GM04504 (cell line): ENCODE results near the gene FREM3.

Source experiments
- DNase-seq: peaks from one replicate; pipeline ENCODE4 v3.0.0-alpha.2; 2012; ENCODE audit warnings: low read depth

The FREM3 gene

DNA sequence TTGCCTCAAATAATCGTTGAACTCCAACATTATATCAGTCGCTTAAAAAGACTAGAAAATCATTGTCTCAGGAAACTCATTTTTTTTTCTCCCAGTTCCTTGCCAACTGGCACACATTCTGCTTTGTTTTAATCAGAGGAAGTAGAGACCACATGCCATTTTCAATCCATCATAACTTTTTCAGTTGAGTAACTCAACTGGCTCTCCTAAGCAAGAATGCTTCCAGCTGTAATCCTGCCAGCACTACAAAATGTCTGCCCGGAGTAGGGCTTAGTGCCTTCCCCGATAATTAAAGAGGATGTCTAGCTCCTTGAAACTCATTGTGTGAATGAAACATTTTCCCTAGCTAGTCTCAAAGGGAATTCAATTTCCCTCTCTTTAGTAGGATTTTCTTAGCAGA, 33.0 kb downstream of the FREM3 start:
- peak; percentile 35 for DNase-seq

DNA sequence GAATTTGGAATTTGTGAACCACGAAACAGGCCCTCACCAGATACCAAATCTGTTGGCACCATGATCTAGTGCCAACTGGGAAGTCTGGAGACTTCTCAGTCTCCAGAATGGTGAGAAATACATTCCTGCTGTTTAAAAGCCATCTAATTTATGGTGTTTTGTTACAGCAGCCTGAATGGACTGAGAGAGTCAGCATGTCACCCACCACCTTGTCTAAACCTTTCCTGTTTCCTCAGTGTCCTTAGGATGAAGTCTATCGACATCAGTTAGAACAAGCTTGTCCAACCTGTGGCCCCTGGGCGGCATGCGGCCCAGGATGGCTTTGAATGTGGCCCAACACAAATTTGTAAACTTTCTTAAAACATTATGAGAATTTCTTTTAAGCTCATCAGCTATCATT, 42.1 kb downstream of the FREM3 start:
- no peak for DNase-seq

DNA sequence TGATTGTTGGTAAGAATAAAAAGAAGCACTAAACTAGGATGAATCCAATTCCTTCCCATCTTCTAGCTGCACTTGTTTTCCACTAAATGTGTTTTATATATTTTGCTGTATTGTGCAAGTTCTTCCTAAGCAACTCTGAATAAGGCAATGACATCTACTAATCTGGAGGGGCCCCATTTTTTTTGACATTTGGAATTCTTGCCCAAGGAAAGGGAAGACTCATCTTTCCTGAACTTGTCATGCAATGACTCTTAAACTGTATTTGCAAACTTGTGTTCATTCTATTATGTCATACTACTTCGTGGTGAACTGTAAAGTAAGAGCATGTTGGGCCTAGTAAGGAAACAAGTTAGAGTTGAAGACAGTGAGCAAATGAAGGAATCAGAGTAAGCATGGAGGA, 45.9 kb downstream of the FREM3 start:
- no peak for DNase-seq

DNA sequence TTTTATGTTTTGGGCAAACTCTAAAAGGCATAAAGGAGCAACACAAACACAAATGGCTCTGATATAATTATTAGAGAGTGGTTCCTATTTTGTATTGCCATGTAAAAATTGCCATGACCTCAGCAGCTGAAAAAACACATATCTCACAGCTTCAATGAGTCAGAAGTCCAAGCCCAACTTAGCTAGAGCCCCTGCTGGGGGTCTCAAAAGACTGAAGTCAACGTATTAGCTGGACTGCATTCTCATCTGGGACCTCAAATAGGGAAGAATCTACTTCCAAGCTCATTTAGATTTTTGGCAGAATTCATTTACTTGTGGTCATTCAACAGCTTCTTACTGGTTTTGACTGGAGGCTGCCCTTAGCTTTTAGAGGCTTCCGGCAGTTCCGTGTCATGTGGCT, 47.4 kb downstream of the FREM3 start:
- no peak for DNase-seq

DNA sequence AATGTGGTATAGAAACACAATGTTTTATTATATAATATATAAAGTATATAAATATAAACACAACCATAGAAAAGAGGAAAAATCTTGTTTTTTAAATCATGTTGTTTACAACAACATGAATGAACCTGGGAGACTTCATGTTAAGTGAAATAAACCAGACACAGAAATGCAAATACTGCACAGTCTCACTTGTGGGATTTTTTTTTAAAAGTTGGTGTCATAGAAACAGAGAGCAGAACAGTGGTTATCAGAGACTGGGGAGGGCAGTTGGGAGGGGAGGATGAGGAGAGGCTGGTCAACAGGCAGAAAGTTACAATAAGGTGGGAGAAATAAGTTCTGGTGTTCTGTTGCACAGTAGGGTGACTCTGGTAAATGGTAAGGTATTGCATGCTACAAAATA, 57.1 kb downstream of the FREM3 start:
- DNase-seq: no peak

DNA sequence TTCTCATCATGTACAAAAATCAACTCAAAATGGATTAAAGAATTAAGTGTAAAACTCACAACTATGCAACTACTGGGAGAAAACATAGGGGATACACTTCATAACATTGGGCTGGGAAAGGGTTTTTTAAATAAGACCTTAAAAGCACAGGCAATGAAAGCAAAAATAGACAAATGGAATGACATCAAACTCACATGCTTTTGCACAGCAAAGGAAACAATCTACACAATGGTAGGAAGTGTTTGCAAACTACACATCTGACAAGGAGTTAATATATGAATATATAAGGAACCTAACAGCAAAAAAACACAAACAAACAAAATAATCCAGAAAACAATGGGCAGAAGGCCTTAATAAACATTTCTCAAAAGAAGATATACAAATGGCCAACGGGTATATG, 57.9 kb downstream of the FREM3 start:
- DNase-seq: no peak

DNA sequence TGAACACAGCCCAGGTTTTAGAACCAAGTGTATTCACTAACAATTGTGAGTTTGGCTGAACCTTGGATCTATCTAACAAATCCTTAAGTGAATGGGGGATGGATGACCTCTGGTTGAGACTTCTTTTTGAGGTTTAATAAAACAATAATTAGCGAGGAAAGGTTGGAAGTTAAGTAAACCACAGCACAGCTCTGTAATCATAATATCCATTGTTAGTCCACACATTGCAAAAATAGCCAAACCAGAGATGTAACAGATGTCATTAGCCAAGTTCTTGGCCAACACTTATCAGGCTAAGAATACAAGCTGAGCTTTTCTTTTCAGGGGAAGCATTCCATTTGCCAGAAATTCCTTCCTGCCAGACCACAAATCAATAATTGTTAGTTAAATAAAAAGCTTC, 59.1 kb downstream of the FREM3 start:
- DNase-seq: no peak

DNA sequence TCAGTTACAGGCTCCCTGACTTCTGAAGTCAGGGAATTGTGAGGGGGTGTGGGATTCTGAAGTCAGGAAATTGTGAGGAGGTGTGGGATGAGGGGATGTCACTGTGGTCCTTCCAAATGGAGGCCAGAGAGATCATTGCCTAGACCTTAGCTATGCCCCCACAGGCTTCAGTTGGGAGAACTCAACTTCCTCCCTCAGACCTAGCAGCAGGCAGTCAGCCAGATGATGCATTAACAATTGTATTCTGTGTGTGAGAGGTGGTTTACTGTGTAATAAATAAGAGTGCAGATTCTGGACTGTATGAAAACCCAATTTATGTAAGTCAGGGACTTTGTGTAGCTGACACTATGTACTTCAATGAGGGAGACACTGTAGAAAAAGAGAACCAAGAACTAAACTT, 65.7 kb downstream of the FREM3 start:
- DNase-seq: no peak

DNA sequence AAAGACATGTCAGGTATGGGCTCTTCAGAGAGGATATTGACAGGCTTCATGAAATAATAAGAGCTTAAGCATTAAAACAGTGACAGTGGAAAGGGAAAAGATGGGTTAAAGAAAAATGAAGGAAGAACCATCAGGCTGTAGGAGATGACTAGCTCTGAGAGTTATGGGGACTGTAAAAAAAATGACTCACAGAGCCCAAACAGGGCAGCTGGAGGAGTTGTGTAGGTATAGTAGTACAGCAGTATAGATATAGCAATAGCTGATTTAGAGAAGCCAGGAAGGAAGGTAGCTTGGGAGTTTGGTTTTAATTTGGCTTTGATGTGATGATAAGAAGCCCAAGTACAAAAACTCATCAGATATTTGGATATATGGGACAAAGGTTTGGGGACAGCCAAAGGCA, 66.6 kb downstream of the FREM3 start:
- no peak for DNase-seq

DNA sequence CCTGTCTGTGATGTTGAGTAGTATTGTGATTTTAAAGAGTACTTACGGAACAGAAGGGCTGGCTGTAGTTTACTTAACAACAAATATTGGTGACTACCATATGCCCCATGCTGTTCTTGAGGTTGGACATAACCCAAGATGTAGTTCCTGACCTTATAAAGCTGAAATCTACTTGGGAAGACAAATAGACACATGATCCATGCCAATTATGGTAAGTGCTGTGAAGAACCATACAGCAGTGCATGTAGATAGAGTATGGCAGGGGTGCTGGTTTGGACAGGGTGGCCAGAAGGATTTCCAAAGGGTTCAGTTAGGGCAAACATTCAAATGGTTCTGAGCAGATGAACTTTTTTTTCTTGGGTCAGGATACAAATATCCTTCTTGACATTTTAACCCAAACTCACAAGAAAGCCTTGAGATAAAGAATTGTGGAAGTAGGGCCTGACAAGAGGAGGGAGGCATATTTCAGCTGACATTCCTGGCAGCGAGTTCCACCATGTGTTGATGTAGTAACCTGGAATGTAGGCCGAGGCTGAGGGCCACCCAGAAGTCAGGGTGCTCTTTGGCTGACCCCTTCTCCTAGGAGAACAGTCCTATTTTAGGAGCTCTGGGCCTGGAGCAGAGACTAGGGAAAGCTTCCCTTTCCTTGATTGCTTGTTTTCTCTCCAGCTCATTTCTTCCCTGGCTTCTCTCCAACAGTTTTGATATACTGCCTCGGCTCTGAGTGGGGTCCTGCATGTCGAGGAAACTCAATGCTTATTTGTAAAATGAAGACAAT, 74.2 kb downstream of the FREM3 start:
- DNase-seq: peak; percentile 10

DNA sequence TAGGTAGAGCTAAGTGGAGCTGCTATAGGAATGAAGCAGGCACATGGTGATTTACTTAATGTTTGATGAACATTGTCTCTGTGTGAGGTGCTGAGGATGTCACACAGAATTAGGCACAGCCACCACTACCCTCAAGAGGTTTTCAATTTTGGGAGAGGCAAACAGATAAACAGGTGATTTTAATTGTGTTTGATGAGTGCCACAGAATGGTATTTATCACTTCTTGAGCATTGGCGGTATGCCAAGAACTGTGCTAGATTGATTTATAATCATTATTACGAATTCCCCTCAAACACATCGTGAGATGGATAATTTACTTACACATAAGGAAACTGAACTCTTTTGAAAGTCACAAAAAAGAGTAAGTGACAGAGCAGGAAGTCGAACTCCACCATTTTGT, 74.8 kb downstream of the FREM3 start:
- DNase-seq: no peak

DNA sequence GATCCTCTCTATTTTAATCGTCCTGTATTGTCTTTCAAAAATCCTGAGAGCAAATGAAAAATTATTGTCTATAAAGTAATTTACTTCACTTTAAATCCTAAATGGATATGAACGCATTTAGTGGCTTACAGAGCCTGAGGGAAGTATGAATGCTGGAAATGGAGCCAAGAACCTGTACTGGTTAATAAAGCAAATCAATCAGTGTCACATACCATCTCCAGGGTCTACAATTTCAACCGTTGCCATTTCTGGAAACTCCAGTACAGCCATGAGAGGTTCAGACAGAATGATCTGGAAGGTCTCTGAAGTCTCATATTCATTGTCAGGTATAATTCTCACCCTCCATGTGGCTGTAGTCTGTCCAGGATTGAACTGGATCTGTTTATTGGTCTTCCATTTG, 76.6 kb downstream of the FREM3 start:
- DNase-seq: no peak

DNA sequence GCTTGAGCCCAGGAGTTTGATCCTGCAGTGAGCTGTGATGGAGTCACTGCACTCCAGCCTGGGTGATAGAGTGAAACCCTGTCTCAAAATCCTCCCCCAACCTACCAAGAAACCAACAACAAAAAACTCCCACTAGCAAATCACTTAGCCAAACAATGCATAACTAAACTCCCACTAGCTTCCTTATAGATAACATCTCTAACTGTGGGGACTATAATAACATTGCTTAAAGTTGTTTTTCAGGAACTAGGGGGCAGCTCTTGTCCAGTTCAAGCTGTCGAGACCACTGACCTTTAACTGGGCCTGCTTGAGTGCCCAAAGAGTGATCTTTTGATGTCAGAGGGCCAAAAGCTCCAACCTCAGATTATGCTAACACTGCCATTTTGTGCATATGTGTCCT, 81.7 kb downstream of the FREM3 start:
- DNase-seq: no peak

DNA sequence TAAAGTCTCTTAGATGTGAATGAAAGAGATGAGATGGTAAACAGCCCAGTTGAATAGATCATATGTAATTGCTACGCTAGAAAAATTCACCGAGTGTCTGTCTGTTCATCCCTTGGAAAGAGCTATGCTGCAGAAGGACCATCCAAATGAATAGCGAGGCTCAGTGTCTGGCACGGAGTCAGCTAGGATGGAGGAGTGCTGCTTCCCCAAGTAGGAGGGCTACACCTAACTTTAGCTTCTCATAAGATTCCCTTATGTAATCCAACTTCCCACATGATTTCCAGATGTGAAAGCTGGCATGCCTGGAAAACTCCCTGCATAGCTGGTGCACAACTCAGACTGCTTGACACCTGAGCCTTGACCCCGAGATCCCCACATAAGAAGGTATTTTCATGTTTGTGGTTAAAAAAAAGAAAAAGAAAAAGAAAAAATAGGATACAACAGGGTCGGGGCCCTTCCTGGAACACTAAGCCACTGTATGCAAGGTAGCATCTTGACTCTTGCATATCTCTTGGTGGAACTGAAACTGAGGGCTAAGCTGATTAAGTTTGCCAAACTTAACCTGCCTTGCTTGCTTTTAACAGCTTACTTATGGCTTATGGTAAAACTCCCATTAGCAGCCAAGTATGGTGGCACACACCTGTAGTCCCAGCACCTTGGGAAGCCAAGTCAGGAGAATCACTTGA, 82.3 kb downstream of the FREM3 start:
- no peak for DNase-seq

DNA sequence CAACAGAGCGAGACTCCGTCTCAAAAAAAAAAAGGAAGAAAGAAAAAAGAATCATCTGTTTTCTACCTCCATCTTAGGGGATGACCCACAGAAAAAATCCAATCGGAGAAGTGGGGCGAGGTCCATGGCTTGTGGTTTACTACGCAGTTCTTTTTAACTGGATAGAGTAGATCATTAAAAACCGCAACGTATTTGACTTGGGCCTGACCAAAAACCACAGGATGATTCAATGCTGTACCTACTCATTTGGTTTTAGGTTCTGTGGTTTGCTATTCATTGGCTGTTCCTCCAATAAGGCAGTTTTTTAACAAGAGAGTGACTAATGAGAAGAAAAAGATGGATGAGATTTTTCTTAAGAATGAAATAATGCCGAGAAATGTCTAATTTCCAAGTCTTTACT, 83.7 kb downstream of the FREM3 start:
- DNase-seq: no peak

DNA sequence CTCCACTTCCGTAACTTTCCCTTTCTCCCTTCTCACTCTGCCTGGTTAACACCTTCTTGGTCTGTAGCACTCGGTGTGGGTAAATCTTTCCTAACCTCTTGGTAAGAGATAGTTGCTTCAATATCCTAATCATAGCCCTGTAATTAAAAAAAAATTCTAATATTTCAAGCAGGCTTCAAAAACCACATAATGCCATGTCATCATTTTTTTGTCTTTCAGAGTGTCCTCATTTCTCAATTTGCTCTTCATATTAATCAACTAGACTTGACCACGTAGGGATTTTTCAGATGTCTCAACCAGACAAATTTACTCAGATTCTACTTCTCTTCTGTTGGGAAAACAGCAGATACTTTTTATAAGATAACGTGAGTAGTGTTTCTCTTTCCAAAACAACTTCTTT, 91.0 kb downstream of the FREM3 start:
- no peak for DNase-seq

DNA sequence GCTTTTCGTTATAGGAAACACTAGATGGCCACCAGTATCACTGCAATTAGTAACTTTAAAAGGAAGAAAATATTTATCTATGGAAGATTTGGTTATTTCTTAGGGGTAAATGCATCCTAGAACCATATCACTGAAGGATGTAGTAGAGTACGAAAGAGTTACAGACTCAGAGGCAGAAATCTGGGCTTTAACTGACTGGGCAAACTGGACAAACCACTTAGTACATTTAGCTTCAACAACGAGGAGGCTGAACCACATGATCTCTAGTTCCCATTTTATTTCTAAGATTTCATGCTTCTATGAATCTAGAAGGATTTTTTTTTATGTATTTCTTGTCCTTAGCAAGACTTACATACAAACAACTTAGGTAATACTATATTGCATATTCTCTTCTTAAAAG, 94.0 kb downstream of the FREM3 start:
- DNase-seq: no peak

DNA sequence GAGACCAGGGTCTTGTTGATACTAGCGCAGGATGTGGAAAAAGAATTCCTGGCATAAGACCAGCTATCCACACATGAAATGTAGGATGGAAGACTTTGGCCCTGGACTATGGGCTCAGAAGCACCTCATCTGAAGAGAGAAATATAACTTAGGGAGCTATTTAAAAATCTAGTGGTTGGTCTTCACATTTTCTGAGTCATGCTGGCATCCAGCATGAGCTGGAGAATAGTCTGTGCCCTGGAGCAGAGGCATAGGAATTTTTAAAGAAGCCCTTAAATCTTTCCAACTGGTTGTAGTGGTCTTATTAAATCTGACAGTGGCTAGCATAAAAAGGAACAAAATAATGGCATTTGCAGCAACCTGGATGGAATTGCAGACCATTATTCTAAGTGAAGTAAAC, 100.6 kb downstream of the FREM3 start:
- no peak for DNase-seq

DNA sequence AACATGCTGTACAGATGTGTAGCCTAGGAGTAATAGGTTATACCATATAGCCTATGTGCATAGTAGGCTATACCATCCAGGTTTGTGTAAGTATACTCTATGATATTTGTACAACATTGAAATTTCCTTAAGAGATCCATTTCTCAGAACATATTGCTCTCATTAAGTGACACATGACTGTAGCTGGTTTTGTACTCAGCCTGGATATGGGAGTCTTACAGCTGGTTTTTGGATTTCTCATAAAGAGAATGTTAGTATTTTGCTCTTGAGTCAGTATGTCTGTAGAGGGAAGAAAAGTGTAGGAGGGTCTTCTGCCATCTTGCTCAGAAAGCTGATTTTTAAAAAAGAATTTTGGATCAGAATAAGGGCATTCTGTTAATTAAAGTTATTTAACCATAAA, 101.7 kb downstream of the FREM3 start:
- DNase-seq: no peak

DNA sequence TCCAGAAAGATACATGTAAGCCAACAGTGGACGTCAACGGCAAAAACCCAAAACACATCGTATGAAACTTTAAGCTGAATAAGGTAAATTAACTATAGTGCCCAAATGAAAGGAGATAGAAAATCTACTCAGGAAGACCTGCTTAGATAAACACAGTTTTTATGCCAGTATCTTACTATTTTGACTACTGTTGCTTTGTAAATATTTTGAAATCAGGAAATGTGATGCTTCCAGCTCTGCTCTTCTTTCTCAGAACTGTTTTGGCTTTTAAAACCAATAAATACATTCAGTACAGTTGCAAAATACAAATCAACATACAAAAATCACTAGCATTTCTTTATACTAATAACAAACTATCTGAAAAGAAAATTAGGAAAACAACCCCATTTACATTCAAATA, 103.2 kb downstream of the FREM3 start:
- DNase-seq: no peak

DNA sequence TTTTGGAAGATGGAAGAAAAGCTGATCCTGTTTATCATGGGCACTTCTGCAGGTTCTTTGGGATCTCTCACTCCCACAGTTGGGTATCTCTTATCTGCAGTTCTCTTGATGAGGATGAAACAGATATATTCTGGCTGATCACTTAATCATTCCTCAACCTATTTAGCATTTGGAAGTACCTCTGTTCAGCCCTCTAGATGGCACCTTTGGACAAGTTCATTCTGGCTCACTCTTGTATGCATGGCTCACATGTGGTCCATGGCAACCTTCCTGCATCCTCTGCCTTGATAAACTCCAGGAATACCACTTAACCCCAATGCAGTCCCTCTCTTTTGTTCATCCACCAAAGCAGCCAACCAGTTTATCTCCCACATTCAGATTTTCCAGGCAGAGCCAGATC, 112.8 kb downstream of the FREM3 start:
- DNase-seq: no peak

DNA sequence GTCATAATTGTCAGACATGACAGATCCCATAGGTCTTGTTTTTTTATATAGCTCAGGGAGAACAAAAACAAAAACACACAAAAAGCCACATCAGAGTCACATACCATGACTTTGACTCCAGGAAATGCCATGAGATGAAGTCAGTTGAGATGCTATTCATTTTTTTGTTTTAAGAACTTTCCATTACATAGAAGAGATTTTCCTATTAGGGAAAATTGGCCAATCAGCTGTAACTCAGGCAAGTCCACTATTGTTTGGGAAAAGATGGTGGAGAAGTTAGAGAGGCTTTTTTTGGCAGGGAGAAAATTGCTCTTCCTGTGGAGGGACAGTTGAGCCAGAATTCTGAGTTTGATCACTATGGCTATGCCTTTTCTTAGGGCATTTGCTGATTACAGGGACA, 114.4 kb downstream of the FREM3 start:
- DNase-seq: no peak

DNA sequence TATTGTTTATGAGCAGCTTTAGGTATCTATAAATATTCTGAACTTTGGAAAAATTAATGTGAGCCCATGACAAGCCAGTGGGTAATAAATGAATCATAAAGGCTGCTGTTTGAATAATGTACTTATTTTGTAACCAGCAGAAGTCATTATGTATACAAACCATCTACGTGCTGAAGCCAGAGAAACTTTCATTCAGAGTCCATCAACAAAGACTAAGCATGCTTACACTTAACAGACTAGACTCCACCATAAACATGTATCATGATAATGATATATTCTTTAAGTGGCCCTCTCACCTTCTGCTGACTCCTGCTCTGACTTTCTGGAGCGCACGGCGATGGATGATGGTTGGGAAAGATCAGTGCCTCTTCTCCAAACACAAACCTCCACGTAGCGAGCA, 114.9 kb downstream of the FREM3 start:
- DNase-seq: no peak

DNA sequence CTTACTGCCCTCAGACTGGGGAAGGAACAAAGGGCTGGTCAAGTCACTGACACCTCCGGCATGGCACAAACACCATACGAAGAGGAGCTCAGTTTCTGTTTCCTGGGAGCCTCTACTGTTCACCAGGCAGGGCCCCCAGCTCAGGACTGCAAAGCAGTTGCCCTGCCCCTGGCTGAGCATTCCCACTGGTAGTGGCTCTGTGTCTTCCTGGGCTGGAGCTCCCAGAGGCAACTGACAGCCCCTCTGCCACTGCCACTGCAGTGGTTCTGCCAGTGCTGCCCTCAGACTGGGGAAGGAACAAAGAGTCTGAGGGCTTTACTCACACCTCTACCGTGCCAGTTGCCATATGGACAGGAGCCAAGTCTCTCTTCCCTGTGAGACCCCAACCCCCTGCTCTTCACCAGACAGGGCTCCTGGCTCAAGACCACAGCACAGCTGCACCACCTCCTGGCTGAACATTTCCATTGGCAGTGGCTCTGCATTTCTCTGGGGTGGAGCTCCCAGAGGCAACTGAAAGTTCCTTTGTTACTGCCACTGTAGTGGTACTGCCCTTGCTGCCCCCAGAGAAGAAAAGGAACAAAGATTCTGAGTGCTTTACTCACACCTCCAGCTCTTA, 119.0 kb downstream of the FREM3 start:
- no peak for DNase-seq
